ENCODE measurements around the gene TP53. TPM values are rescaled to one million over a fixed set of nuclear protein-coding genes. Genes with fewer than 3 reads are reported as not detected.

Gene TP53
- total and polyA plus RNA-seq, 10 of the 15 experiments (the other 5 are each of a cell fraction or from before 2014, with no cell fraction given), result 35.6 to 162 (median 75.9) TPM

DNA sequence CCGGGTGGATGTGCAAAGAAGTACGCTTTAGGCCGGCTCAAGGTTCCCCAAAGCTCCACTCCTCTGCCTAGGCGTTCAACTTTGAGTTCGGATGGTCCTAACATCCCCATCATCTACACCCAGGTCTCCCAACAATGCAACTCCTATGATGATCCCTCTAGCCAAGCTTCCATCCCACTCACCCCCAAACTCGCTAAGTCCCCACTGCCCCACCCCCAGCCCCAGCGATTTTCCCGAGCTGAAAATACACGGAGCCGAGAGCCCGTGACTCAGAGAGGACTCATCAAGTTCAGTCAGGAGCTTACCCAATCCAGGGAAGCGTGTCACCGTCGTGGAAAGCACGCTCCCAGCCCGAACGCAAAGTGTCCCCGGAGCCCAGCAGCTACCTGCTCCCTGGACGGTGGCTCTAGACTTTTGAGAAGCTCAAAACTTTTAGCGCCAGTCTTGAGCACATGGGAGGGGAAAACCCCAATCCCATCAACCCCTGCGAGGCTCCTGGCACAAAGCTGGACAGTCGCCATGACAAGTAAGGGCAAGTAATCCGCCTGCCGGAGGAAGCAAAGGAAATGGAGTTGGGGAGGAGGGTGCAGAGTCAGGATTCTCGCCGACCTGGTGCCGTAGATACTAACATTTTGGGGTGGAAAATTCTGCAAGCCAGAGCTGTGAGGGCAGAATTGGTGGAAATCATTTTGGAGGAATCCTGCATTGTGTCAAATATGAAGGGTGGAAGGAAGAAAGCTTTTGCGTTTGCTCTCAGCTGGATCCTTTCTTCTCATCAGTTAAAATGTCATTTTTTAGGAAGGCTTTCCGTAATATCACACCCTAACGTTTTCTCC, at the start of gene TP53 (continued):
- TF ChIP-seq BMI1 (IDR thresholded peaks at IDR 0.05; ENCODE audit: borderline replicate concordance), result no peak
- TF ChIP-seq CHD1 (IDR thresholded peaks at IDR 0.05; ENCODE audit: low read depth, low read length), result no peak; the same call in 1 of the 2 replicates
- no peak for TF ChIP-seq ZNF274 (IDR thresholded peaks at IDR 0.05; ENCODE audit: insufficient read depth, insufficient read length)
- peak; percentile 62; the same call in 1 of the 2 replicates for TF ChIP-seq NFIC (IDR thresholded peaks at IDR 0.05; ENCODE audit: low read depth, low read length)
- TF ChIP-seq SPI1 (IDR thresholded peaks at IDR 0.05; ENCODE audit: borderline replicate concordance, insufficient read depth, low read depth, low read length), result no peak
- no peak for TF ChIP-seq STAT3 (IDR thresholded peaks at IDR 0.05; ENCODE audit: low read depth, low read length)
- no peak for TF ChIP-seq ESRRA (IDR thresholded peaks at IDR 0.05; ENCODE audit: low read length)
- no peak for TF ChIP-seq BRCA1 (IDR thresholded peaks at IDR 0.05; ENCODE audit: low read depth, low read length)
- peak; percentile 62 for TF ChIP-seq RAD51 (IDR thresholded peaks at IDR 0.05)
- TF ChIP-seq EED (IDR thresholded peaks at IDR 0.05; ENCODE audit: low read depth), result no peak
- TF ChIP-seq POU2F2 (IDR thresholded peaks at IDR 0.05; ENCODE audit: borderline replicate concordance, low read depth, low read length), result peak; percentile 96
- TF ChIP-seq RUNX3 (IDR thresholded peaks at IDR 0.05; ENCODE audit: low read length), result peak; percentile 37; the same call in 1 of the 2 replicates
- TF ChIP-seq SMAD1 (IDR thresholded peaks at IDR 0.05; ENCODE audit: low read depth, partially characterized antibody), result peak; percentile 43
- TF ChIP-seq, protein P1, sequence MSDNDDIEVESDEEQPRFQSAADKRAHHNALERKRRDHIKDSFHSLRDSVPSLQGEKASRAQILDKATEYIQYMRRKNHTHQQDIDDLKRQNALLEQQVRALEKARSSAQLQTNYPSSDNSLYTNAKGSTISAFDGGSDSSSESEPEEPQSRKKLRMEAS (IDR thresholded peaks at IDR 0.05; ENCODE audit: low read depth, low read length), result peak; percentile 88
- no peak for TF ChIP-seq KAT2A (conservative IDR thresholded peaks at IDR 0.05; ENCODE audit: control insufficient read depth, low read depth, low read length)
- TF ChIP-seq CBX3 (IDR thresholded peaks at IDR 0.05; ENCODE audit: borderline replicate concordance, low read depth), result no peak
- no peak for TF ChIP-seq RFX5 (IDR thresholded peaks at IDR 0.05; ENCODE audit: low read depth, low read length)
- TF ChIP-seq, protein P2, sequence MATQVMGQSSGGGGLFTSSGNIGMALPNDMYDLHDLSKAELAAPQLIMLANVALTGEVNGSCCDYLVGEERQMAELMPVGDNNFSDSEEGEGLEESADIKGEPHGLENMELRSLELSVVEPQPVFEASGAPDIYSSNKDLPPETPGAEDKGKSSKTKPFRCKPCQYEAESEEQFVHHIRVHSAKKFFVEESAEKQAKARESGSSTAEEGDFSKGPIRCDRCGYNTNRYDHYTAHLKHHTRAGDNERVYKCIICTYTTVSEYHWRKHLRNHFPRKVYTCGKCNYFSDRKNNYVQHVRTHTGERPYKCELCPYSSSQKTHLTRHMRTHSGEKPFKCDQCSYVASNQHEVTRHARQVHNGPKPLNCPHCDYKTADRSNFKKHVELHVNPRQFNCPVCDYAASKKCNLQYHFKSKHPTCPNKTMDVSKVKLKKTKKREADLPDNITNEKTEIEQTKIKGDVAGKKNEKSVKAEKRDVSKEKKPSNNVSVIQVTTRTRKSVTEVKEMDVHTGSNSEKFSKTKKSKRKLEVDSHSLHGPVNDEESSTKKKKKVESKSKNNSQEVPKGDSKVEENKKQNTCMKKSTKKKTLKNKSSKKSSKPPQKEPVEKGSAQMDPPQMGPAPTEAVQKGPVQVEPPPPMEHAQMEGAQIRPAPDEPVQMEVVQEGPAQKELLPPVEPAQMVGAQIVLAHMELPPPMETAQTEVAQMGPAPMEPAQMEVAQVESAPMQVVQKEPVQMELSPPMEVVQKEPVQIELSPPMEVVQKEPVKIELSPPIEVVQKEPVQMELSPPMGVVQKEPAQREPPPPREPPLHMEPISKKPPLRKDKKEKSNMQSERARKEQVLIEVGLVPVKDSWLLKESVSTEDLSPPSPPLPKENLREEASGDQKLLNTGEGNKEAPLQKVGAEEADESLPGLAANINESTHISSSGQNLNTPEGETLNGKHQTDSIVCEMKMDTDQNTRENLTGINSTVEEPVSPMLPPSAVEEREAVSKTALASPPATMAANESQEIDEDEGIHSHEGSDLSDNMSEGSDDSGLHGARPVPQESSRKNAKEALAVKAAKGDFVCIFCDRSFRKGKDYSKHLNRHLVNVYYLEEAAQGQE (IDR thresholded peaks at IDR 0.05; ENCODE audit: low read depth, low read length), result 0 out of 2 replicates have a peak, but pooled peaks have one; percentile 18
- no peak for TF ChIP-seq NFXL1 (IDR thresholded peaks at IDR 0.05; ENCODE audit: borderline replicate concordance)
- TF ChIP-seq, protein P3, sequence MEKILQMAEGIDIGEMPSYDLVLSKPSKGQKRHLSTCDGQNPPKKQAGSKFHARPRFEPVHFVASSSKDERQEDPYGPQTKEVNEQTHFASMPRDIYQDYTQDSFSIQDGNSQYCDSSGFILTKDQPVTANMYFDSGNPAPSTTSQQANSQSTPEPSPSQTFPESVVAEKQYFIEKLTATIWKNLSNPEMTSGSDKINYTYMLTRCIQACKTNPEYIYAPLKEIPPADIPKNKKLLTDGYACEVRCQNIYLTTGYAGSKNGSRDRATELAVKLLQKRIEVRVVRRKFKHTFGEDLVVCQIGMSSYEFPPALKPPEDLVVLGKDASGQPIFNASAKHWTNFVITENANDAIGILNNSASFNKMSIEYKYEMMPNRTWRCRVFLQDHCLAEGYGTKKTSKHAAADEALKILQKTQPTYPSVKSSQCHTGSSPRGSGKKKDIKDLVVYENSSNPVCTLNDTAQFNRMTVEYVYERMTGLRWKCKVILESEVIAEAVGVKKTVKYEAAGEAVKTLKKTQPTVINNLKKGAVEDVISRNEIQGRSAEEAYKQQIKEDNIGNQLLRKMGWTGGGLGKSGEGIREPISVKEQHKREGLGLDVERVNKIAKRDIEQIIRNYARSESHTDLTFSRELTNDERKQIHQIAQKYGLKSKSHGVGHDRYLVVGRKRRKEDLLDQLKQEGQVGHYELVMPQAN (conservative IDR thresholded peaks at IDR 0.05), result peak; percentile 78
- TF ChIP-seq, protein P4, sequence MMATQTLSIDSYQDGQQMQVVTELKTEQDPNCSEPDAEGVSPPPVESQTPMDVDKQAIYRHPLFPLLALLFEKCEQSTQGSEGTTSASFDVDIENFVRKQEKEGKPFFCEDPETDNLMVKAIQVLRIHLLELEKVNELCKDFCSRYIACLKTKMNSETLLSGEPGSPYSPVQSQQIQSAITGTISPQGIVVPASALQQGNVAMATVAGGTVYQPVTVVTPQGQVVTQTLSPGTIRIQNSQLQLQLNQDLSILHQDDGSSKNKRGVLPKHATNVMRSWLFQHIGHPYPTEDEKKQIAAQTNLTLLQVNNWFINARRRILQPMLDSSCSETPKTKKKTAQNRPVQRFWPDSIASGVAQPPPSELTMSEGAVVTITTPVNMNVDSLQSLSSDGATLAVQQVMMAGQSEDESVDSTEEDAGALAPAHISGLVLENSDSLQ (IDR thresholded peaks at IDR 0.05), result peak; percentile 50

Measured in GM12878 (cell line).